GM10266 (cell line): ENCODE measurements around the gene DGCR2.

ENCODE experiments used
- DNase-seq: peaks from one replicate; pipeline ENCODE4 v3.0.0; 2012; ENCODE audit errors: extremely low spot score
- CTCF ChIP-seq: IDR thresholded peaks from 2 replicates; pipeline ENCODE4 v1.5.1; 2012; ENCODE audit warnings: mild to moderate bottlenecking, low read depth; ENCODE audit not compliant: control insufficient read depth, insufficient read depth; ENCODE audit errors: missing control alignments

Gene DGCR2

GRCh38 chr22:19149047-19149883, 27.1 kb upstream of the DGCR2 start:
- DNase-seq: no peak
- no peak for TF ChIP-seq CTCF

GRCh38 chr22:19148417-19149046, 26.3 kb upstream of the DGCR2 start:
- DNase-seq: no peak
- no peak for TF ChIP-seq CTCF

GRCh38 chr22:19147195-19147780, 25.1 kb upstream of the DGCR2 start:
- no peak for TF ChIP-seq CTCF
- no peak for DNase-seq

GRCh38 chr22:19146215-19146968, 24.2 kb upstream of the DGCR2 start:
- DNase-seq: no peak

GRCh38 chr22:19143967-19144400, 21.8 kb upstream of the DGCR2 start:
- no peak for TF ChIP-seq CTCF
- DNase-seq: no peak

More at GRCh38 chr22:19146215-19146968, 24.2 kb upstream of the DGCR2 start:
- no peak for TF ChIP-seq CTCF

GRCh38 chr22:19143212-19143611, 21.0 kb upstream of the DGCR2 start:
- no peak for TF ChIP-seq CTCF
- no peak for DNase-seq
